SK-N-MC (cell line): ENCODE data around the gene RAB3IP.

Source experiments
- DNase-seq: peaks from one replicate; pipeline ENCODE4 v3.0.0-alpha.2; 2011; ENCODE audit warnings: low read depth, low spot score
- H3K27ac ChIP-seq: fragments of 200-600 bp; sonication (generic); 2 replicates; pipeline ENCODE4 v1.5.1; 2016; ENCODE audit warnings: mixed run types
- H3K36me3 ChIP-seq: fragments of 200-600 bp; sonication (generic); 2 replicates; pipeline ENCODE4 v1.6.1; 2017; ENCODE audit warnings: antibody characterized with exemption, low read length, mixed read lengths; ENCODE audit not compliant: insufficient read depth
- H3K4me3 ChIP-seq: fragments of 200-600 bp; sonication (generic); 2 replicates; pipeline ENCODE4 v1.5.1; 2016
- H3K9ac ChIP-seq: fragments of 200-600 bp; sonication (generic); 2 replicates; pipeline ENCODE4 v1.8.0; 2017; ENCODE audit warnings: mixed run types, mixed read lengths; ENCODE audit not compliant: insufficient read length
- H3K9me3 ChIP-seq: fragments of 200-600 bp; sonication (generic); 2 replicates; pipeline ENCODE4 v1.6.1; 2017; ENCODE audit warnings: low read depth, mild to moderate bottlenecking, antibody characterized with exemption, low read length, moderate library complexity, mixed read lengths
- EZH2 ChIP-seq: fragments of 200-600 bp; sonication (generic); IDR thresholded peaks from one replicate; pipeline ENCODE4 v1.6.1; 2017; ENCODE audit warnings: antibody characterized with exemption
- FOXP2 ChIP-seq: optimal IDR thresholded peaks from 2 replicates; pipeline ENCODE3; 2011; ENCODE audit warnings: mild to moderate bottlenecking, moderate library complexity; ENCODE audit not compliant: insufficient read depth; ENCODE audit errors: extremely low read length, control extremely low read depth
- POLR2AphosphoS5 ChIP-seq: IDR thresholded peaks from 2 replicates; pipeline ENCODE4 v1.6.1; 2012; ENCODE audit warnings: mild to moderate bottlenecking, low read depth, low read length, borderline replicate concordance

RAB3IP gene

DNA sequence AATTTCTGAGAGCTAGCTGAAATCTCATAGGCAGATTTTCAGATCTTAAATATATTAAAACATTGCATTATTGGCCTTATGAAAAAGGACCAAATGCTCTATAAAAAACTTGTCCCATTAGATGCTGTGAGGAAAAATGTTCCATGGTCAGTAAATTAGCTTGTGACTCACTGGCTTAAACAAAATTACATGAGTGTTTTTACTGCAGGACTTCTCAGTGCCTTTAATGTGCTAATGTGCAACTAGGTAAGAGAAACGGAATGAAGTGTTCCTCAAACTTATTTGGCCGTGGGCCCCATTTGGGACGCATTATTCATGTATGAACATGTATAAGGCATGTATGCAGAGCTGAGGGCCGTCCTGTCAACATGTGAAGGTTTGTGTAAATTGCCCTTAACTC, 128.0 kb downstream of the RAB3IP start:
- H3K27ac ChIP-seq, result no peak overlapping the region
- no peak overlapping the region for H3K9ac ChIP-seq
- no peak for DNase-seq
- TF ChIP-seq POLR2AphosphoS5 (no peak), EZH2 (no peak), FOXP2 (no peak)
- H3K4me3 ChIP-seq, result no peak overlapping the region
- H3K36me3 ChIP-seq, result no peaks in the 10 kb centered on the region
- no peaks in the 10 kb centered on the region for H3K9me3 ChIP-seq

DNA sequence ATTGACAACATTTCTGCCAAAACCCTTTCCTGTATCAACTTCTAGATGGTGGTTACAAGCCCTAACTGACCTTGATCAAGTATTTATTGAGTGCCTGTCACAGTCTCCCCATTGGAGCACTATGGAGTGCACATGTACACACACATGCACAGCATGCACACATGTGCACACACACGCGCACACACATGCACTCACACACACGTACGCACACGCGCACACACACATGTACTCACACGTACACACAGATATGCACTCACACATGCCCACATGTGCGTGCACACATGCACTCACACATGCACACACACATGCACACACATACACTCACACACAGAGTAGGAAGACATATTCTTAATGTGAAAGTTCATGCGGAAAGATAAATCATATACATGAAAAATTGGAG, 130.0 kb downstream of the RAB3IP start:
- Histone ChIP-seq H3K4me3 (no peak overlapping the region), H3K9me3 (no peaks in the 10 kb centered on the region), H3K27ac (no peak overlapping the region), H3K36me3 (no peaks in the 10 kb centered on the region), H3K9ac (no peak overlapping the region)
- TF ChIP-seq POLR2AphosphoS5 (no peak), EZH2 (no peak), FOXP2 (no peak)
- no peak for DNase-seq

DNA sequence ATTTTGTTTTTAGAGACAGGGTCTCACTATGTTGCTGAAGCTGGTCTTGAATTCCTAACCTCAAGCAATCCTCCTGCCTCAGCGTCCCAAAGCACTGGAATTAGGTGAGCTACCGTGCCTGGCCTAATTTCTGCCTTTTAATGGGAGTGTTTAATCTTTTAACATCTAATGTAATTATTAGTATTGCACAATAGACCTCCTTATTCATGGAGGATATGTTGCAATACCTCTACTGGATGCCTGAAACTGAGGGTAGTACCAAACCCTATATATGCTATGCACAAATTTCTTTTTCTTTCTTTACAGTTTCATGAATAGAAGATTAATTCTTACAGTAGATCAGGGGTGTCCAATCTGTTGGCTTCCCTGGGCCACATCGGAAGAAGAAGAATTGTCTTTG, 134.1 kb downstream of the RAB3IP start:
- H3K9me3 ChIP-seq, result no peaks in the 10 kb centered on the region
- TF ChIP-seq FOXP2 (no peak), EZH2 (no peak), POLR2AphosphoS5 (no peak; the same call in 1 of the 2 replicates)

More for the DNA sequence above, 134.1 kb downstream of the RAB3IP start:
- H3K27ac ChIP-seq, result peak overlapping the region; percentile 88
- H3K36me3 ChIP-seq, result no peaks in the 10 kb centered on the region
- peak overlapping the region; percentile 38 for H3K4me3 ChIP-seq
- no peak overlapping the region for H3K9ac ChIP-seq
- no peak for DNase-seq
